GM18508 (cell line): ENCODE results near the gene FAM180A.

Experiments
- ATAC-seq: cut with Tn5 transposase; IDR thresholded peaks from one replicate; pipeline ENCODE4 v1.9.1; 2021; ENCODE audit warnings: moderate number of reproducible peaks; ENCODE audit not compliant: insufficient read depth, unreplicated experiment

FAM180A gene

DNA sequence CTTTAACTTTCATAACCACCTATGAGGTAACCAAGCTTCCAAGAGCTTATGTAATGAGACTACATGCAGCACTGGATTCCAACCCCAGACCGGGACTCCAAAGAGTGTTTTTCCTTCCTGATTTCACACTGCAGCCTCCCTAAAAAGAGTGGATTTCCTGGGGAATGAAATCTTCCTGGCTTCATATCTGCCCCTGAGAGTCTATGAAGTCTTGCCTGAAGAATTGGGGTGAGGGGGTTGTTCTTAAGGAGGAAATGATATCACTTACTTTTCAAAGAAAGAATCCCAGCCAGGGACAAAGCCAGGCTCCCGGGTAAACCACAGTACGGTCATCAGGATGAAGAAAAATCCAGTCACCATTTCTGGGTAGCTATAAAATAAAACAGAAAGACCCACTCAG is 56.6 kb downstream of the FAM180A start:
- ATAC-seq = no peak

DNA sequence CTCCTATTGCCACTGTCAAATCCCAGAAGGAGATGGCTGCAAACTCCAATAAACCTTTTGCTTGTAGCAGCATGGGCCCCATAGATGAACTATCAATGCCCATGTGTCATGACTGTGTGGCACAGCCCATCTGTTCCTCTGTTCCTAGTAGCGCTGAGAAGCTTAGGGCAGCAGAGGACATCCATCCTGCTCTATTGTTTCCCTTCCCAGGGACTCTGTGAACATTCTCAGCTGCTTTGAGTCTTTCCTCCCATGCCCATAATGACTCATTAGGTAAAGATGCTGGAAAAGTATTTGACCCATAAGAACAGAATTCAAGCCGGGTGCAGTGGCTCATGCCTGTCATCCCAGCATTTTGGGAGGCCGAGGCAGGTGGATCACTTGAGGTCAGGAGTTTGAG is 58.0 kb downstream of the FAM180A start:
- ATAC-seq = no peak

GRCh38 chr7:135687466-135687865 is 61.1 kb downstream of the FAM180A start:
- no peak for ATAC-seq

DNA sequence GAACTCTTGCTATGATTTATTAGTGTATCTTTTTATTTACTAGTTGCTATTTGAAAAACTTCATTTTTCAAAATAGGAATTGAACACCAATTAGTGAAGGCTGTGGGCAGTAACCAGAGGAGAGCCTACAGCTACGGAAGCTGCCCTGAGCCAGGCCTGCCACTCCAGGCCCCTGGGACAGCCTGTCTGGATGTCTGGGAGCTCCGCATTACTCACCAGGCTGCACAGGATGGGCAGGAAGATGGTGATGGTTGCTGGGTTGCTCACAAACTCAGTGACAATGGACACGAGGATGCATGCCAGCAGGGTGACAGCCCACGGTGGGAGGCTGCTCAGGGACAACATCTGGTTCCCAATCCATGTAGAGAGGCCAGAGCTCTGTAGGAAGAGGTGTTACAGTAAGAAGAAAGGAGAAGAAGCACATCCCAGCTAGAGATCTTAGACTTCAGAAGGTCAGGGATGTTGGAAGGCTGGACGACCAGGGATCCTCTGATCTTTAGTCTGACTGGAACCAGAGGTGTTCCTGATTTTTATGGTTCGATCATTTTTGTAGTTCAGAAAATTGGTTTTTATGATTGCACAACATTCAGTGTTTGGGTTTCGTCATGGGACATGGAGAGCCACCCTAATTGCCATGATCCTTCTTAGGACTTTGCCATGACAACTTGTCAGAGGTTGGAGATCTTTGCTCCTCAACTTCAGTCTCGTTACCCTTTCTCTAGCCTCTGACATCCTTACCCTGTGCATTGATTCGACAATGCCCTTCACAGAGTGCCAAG is 63.1 kb downstream of the FAM180A start:
- no peak for ATAC-seq

DNA sequence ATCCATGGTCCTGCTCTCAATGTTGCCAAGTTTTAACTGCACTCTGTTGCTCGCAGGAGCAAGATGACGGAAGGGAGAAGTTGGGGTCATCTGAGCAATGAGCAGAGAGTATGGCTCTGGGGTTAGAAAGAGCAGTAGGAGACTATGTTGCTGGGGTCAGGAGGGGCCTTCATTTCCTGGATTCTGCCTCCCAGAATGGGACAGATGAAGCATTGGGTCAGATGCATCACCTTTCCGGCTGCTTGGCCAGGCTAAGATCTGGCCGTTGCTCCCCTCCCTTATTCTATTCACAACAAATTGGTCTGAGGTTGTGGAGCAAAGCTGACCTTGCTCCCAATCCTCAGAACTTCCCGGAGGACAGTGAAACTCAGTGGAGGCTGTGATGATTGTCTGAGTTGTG is 63.9 kb downstream of the FAM180A start:
- no peak for ATAC-seq

DNA sequence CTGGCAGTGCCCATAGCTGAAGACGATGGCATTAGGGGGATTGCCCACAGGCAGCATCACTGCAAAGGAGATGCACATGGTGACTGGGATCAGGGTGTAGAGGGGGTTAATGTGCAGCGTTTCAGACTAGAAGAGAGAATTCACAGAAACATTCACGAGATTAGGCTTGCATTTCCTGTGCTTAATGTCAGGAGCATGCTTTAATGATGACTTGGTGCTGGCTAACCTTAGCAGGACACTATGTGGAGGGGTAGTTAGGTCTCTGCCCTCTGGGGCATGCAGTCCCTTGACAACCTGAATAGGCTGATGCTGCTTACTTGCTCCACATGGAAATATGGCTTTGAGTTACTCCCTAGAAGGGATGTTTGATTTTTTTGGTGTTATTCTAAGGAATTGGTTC is 64.5 kb downstream of the FAM180A start:
- ATAC-seq = no peak

GRCh38 chr7:135683609-135684008 is 65.0 kb downstream of the FAM180A start:
- no peak for ATAC-seq

DNA sequence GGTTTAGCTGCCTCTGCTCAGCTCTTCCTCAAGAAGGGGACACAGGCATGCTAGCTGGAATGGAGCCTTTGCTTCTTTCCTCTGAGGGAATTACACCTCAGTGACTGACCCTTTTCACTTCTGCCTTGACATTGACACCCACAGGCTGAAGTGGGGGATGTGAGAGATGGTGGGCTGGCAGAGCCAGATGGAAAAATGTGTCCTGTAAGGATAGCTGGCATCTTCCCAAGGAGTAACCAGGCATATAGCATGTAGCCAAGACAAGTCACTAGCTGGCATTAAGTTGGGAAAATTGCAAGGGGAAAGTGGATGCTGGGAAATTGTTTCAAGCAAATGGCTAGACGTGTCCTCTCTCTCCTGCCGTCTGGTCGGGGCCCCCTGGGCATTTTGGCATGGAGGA is 66.4 kb downstream of the FAM180A start:
- ATAC-seq = no peak

DNA sequence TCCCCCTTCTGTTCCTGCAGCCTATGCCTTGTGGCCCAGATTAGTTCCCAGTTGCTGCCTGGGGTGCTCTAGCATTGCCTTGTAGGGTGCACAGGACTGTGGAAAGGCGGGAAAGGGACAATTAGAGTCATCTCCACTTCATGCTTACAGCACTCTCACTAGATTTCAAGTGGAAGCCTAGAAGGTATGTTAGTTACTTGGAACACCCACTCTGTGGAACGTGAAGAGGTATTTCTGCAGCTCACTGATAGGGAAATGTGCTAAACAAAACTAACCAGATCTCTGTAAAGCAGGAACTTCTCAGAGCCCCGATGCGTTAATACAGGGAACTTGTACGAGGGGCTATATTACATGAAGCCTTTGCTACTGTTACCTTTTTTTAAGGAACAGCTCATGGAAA is 66.9 kb downstream of the FAM180A start:
- ATAC-seq = no peak
